GM21526 (cell line): ENCODE data around the gene ATP2B3.

Experiments used
- ATAC-seq: cut with Tn5 transposase; IDR thresholded peaks from one replicate; pipeline ENCODE4 v1.9.1; 2021; ENCODE audit warnings: moderate library complexity; ENCODE audit not compliant: unreplicated experiment, low FRiP score

Gene ATP2B3

DNA sequence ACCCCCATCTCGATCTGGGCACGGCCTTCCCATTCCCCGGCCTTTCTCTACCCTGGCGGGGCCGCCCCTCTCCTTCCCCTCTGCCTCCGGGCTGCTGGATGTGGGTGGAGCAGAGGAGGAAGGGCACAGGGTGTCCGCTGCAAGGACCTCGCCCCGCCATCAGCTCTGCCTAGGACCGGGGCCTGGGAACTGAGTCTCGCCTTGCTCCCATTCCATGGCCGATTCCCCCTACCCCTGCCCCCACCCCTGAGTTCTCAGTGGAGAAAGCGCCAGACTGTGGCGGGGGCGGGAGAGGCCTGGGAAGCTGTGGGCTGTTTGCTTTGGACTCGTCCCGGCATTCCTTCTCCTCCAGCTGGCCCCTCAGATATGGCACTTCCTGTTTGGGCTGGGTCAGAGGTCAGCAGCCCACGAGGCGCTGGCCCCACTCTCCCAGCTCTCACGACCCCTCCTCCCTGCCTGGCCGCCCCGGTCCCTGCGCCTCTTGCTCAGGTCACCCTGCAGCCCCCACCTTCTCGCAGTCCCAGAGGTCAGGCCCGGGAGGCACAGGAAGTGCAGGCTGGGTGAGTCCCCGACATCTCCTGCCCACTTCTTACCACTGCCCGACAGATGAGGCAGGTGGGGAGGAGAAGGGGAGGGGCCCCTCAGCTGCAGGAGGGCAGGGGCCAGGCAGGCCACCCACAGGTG is 29.1 kb upstream of the ATP2B3 start:
- no peak for ATAC-seq

DNA sequence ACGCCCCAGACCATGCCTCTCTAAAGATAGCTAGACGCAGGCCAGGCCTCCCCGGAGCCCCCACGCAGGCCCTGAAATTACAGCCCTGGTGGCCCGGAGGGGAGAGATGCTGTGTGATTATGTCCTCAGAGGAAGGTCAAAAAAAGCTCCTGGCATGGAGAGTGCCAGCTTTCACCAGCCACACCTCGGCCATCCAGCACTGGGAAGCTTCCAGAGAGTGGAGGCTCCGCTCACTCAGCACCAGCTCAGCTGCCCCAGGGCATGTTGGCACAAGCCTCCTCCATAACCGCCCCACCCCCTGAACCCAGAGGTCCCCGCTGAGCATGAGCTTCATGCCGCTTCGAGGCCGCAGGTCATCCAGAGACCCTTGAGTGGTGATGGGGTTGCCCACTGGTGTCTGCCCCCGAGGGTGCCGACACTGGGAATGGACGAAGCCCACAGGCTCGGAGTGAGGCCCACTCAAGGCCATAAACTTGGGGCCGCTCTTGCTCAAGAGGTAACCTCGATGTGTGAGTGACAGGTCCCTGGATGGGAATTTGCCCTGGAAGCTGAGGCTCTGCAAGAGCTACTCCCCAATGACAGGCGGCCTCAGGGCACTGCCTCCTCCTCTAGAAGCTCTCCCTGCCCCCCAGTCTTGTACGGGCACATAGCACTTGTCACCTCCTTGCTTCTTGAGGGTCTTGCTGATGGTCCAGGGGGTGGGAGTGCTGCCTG is 27.1 kb upstream of the ATP2B3 start:
- no peak for ATAC-seq

DNA sequence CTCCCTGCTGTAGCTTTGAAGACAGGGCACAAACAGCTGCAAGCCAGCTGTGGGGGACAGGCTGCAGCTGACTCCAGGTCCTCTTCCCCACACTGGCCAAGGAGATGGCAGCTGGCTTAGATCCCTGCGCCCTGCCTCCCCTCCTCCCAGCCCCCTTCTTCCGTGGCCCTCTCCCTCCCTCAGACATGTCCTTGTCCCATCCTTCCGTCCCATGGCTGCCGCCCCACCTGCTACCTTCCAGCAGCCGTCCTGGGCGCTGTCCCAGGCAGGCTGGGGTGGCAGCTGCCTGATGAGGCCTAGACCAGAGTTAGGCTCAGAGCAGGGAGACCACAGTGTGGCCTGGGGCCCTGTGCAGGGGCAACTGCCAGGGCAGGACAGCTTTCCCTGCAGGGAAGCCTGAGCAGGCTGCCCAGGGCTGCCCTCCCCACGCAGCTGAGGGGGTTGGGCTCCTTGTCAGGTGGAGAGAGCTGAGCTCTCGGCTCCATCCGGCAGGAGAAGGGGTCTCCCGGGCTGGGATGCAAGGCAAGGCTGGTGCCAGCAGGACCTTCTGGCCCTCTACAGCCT is 26.0 kb upstream of the ATP2B3 start:
- ATAC-seq, result no peak

DNA sequence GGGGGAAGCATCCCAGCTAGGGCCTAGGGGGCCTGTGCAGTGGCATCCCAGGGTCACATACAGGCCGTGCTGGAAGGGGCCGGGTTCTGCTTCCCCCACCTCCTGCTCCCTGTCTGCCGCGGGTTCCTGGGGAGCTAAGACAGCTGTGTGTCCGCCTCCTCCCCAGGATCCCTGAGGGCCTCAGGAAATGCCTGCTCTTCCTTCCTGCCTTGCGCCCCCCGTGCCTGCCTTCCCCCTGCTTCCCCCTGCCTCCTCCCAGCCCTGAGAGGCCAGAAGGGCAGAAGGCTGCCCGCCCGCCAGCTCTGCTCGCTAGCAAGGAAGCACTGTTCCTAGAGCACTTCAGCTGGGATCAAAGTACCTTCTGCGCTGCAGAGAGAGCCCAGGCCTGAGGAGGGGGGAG is 25.5 kb upstream of the ATP2B3 start:
- ATAC-seq, result no peak

DNA sequence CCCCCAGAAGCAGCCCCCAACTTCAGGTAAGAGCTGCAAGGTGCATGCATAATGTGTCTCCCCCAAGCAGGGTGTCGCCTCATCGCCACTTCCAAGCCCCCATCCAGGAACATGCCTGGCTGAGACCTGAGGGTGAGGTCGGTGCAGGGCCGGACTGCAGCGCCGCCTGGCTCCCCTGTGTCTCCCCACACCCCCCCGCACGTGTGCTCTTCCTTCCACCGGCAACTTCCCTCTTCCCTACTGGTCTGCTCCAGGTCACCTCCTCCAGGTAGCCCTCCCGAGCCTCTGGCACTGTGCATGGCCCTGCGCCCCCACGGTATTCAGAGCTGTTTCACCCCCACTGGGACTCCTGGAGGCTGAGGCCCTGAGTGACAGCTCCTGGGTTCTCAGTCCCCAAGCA is 24.9 kb upstream of the ATP2B3 start:
- ATAC-seq, result no peak

DNA sequence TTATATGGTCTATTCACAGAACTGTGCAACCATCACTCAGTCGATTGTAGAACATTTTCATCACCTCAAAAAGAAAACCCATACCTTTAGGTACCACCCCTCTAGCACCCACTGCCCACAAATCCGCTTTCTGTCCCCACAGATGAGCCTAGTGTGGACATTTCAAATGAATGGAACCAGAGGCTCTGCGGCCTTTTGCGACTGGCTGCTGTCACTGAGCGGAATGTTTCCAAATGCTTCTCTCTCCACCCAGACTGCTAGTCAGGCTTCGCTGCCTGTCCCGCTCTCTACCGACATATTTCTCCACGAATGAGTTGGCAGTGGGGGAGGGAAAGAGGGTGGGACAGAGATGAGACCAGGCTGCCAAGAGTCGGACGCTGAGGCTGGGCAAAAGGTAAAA is 24.4 kb upstream of the ATP2B3 start:
- ATAC-seq, result no peak

DNA sequence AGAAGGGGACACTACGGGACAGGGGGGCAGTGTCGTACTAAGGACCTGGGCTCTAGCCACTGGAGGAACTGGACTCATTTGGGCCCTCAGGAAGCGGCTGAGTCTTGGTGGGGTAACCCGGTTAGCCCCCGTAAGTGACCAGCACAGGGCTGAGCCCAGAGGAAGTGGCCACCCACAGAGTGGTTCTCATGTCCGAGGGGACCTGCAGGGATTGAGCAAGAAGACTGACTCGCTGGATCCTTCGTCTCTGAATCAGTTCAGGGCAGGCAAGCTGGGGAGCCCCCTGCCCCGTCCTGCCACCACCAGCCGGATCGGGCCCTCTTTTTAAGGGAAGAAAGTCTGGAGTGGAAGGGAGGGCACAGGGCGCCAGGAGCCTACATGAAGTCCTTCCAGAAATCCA is 23.4 kb upstream of the ATP2B3 start:
- no peak for ATAC-seq

DNA sequence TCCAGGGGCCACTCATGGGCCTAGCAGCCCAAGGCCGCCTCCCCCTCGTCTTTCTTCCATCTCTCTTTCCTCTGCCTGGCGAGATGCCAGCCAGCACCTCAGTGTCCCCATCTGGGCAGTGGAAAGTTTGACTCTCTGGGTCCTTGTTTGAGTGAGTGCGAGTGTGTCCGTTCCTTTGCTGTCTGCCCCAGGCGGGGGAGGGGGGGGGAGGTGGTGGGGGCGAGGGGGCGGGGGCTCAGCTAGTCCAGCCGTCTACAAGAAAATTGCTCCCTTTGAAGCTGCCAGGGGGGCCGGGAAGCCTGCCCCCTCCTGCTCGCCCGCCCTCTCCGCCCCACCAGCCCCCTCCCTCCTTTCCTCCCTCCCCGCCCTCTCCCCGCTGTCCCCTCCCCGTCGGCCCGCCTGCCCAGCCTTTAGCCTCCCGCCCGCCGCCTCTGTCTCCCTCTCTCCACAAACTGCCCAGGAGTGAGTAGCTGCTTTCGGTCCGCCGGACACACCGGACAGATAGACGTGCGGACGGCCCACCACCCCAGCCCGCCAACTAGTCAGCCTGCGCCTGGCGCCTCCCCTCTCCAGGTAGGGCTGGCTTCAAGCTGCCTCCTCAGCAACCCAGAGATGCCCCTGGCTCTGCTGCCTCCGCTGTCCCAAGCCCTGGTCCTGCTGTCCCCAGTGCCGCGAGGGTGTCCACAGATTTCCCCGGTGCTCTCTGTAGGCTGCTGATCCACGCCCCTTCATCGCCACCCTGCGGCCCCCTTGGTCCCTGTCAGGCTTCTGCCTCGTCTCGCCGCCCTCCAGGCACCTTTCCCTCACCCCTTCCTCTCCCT is 22.7 kb upstream of the ATP2B3 start, which contains the start of gene BGN:
BGN (plus strand) TSS at position 440 of the 821 bp plus-strand sequence. CDS start 9,652 bp downstream, outside the sequence.
- ATAC-seq, result no peak

DNA sequence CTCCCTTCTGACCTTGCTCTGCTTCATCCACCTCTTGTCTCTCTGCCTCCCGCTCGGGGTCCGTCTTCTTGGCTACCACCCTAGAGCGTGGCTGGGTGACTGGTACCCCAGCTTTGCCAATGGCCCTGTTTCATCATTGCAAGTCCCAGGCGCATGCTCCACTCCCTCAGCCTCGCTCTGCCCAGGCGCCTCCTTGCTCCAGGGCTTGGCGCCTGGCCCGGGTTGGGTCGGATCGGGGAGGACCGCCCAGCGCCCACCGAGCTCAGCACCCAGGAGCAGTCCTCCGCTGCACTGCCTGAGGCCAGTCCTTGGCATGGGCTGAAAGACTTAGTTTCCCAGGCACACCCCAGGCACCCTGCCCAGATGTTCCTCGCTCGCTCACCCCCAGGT is 22.1 kb upstream of the ATP2B3 start:
- no peak for ATAC-seq

DNA sequence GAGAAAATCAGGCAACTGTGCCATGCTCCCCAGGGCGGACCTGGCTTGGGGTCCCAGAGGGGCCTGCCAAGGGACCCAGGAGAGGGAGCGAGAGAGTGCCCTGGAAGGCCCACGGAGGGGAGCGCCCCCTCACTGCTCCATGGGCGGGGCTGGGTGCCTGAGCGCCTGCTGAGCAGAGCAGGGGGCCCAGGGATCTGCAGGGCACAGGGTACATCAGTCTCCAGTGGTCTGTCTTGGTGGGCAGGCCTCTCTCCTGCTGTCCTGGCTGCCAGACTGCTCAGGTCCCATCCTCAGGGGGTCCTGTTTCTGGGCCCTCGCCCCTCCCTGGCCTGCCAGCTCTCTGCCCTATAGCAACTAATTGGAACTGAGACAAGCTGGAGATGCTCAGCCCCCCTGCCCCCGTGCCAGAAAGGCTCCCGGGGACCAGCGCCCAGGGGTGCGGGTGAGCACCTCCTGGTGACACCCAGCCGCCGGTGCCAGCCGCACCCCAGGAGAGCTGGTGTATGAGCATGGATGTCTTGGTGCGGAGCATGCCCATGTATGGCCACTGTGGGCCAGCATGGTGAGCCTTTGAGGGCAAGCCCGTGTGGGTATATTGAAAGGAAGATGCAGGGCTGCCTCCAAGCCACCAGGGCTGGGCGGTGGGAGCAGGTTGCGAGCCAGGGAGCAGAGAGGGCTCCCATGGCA is 21.4 kb upstream of the ATP2B3 start:
- no peak for ATAC-seq

DNA sequence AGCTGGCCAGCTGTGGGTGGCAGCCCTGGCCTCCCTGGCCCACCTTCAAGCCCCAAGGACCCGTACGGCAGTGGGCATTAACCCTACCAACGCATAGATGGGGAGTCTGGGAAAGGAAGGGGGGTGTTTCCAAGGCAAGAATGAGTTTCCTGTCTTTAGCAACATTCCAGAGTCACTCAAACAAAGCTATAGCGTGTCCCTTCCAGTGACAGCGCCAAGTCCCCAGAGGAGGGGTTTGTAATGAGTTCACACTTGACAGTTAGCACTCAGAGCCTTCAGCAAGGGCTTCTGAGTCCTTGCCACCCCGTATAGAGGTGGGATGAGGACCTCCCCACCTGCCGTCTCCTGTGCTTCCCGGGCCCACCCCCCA is 20.9 kb upstream of the ATP2B3 start:
- no peak for ATAC-seq

DNA sequence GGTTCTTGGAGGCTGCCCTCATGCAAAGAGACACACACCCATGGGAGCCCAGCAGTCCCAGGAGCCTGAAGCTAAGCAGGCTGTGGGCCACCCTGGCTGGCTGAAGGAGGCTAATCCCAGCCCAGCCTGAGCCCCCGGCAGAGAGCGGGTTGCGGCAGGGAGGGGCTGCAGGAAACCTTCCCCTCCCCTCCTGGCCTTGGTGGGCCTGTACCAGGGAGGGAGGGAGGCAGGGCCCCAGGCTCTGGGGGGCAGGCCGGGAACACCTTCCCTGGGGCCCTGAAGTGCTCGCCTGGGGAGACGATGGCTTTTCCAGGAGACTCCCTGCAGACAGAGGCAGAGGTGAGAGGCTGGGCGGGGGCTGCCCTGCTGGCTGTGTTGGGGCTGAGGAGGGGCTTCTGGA is 19.0 kb upstream of the ATP2B3 start:
- no peak for ATAC-seq

DNA sequence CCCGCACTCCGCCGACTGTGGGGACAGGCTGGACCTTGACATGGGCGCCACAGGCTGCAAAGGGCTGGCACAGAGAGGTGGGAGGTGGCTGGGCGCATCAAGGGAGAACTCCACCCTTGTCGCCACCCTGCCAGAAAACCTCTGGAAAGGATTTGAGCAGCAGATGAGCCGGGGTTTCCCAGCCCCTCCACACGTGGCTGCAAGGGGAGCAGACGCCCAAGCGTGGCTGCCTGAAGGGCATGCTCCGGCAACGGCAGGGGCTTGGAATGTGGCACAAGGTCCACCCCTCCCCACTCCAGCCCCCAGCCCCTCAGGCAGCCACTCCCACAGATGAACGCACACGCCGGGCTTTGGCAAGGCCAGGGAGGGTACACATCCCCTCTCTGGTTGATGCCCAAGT is 18.1 kb upstream of the ATP2B3 start:
- no peak for ATAC-seq

DNA sequence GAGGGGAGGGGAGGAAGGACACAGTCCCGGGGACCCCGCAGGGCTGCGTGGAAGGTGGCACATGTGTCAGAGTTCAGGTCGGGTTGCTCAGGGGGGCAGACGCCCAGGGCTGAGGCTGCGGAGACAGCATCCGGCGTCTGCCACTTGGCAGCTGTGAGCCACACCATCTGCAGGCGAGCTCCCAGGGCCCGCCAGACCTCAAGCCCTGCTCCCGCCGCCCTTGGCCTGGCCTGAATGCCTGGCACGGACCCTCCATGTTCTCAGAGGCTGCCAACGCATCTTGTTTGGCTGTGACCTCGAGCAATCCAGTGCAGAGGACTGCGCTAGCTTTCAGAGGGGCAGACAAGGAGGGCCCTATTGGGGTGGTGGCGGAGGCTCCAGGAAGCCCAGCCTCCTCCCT is 17.6 kb upstream of the ATP2B3 start:
- ATAC-seq, result no peak

DNA sequence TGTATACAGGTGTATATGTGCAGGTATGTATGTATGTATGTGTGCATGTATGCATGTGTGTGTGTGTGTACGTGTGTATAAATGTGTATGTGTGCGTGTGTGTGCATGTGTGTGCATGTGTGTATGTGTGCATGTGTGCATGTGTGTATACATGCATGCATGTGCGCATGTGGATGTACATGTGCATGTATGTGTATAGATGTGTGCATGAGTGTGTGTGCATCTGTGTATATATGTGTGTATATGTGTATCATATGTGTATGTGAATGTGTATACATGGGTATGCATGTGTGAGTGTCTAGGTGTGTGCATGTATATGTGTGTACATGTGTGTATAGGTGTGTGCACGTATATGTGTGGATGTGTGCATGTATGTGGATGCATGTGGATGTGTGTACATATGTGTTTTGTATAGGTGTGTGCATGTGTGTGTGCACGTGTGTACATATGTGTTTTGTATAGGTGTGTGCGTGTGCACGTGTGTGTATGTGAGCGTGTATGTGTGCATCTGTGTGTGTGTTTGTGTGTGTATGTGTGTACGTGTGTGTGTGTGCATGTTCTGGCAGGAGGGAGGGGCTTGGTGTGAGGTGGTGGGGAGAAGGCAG is 16.7 kb upstream of the ATP2B3 start:
- no peak for ATAC-seq

DNA sequence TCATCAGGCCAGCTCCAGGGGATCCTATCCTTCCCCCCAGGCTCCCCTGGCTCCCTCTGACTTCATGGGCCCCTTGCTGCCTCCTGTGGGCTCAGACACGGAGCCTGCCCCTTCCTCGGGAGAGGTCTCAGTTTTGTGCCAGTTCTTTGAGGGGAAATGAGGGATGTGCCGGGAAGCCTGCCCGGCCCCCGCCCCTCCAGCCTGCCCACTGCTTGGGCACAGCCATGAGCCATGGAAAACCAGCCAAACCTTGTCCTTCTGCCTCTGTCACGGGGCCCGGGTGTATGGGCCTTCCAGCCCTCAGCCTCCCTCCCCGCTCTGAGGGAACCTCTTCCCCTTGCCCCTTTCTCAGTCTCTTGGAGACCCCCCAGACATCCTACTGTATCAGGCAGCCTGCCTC is 15.9 kb upstream of the ATP2B3 start:
- ATAC-seq, result no peak

DNA sequence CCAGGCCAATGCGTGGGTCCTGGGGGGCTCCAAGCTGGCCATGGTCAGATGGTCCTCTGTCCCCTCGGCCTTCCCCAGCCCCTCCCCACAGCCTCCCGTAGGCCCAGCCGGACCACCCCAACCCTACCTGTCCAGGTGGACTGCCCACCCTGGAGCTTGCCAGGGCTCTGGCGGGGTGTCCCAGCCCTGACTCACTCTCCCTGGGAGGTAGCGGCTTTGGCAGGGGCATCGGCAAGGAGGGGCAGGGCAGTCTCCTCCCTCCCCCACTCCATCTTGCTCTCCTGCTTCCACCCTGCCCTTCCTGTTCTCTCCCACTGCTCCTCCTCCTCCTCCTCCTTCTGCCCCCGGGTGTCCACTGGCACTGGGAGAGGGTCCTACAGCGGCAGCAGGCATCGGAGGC is 15.3 kb upstream of the ATP2B3 start:
- ATAC-seq, result no peak

DNA sequence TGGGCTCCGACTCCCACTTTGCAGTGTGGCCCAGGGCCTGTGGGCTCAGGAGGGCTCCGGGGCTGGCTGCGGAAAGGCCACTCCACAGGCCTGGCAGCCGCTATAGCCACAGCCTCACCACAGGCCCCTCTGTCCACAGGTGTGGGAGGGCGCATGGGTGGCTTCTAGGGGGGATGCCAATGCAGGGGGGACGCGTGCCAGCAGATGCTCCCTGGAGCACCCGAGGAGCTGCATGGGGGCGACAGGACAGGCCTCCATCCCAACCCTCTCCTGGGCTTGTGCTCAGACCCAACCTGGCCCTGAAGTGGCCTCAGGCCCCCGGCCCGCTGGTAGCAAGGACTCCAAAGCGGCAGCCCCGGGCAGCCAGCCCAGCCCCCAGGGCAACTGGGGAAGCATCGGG is 14.6 kb upstream of the ATP2B3 start:
- no peak for ATAC-seq

DNA sequence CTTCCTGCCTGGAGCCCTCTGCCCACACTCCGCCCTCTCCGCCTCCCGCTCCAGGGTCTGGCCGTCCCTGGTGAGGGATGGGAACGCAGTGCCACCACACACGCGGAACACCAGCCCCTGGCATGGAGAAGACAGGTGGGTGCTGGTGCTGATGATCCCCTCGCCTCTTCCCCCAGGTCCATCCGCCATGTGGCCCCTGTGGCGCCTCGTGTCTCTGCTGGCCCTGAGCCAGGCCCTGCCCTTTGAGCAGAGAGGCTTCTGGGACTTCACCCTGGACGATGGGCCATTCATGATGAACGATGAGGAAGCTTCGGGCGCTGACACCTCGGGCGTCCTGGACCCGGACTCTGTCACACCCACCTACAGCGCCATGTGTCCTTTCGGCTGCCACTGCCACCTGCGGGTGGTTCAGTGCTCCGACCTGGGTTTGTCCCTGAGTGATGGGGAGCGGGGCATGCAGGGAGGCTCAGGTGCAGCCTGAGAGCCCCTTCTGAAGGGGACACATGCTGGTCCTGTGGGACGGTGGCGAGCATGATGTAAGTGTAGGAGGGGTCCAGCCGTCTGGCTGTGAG is 12.9 kb upstream of the ATP2B3 start:
- ATAC-seq, result no peak

DNA sequence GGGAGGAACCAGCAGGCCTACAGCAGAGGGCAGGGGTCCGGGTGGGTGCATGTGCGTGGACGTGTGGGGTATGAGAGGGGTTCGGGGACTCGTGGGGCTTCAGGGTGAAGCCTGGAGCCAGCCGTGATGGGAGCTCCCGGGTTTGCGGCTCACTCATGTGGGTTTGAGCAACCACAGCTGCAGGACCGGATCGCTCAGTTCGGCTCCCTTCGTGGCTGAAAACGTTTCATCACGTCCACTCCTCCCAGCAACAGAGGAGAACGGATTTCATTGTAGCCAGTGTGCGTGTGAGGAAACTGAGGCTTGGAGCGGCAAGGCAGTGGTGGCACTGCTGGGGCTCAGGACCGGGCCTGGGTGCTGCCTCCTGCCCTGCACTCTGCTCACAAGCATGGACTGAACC is 12.1 kb upstream of the ATP2B3 start:
- ATAC-seq, result no peak
